ENCODE results near the gene DLEC1.

DLEC1 gene

GRCh38 chr3:38039101-38039898, at the start of gene DLEC1:
TSS of gene DLEC1 (plus strand) at chr3:38039208. CDS start at chr3:38039226, 18 bp downstream.
- DNase-seq: peak; percentile 86

- no peak for DNase-seq
Measured at GRCh38 chr3:37989821-37990480, 49.1 kb upstream of the DLEC1 start.

GRCh38 chr3:37990527-37990926, 48.5 kb upstream of the DLEC1 start, which contains the start of gene VILL:
TSS of gene VILL (plus strand) at chr3:37990786. CDS start at chr3:37993673, 2,887 bp downstream.
- DNase-seq: no peak

GRCh38 chr3:37991109-37991508, 47.9 kb upstream of the DLEC1 start:
- no peak for DNase-seq

- no peak for DNase-seq
Measured at GRCh38 chr3:37991823-37992222, 47.2 kb upstream of the DLEC1 start.

- no peak for DNase-seq
Measured at GRCh38 chr3:37992271-37993066, 46.5 kb upstream of the DLEC1 start.

- DNase-seq: no peak
Measured at GRCh38 chr3:37993067-37993455, 45.9 kb upstream of the DLEC1 start.

GRCh38 chr3:37993460-37993819, 45.6 kb upstream of the DLEC1 start:
- no peak for DNase-seq

GRCh38 chr3:37993820-37994638, 45.0 kb upstream of the DLEC1 start:
- DNase-seq: peak; percentile 82

- DNase-seq: no peak
Measured at GRCh38 chr3:37994639-37994972, 44.4 kb upstream of the DLEC1 start.

- DNase-seq: no peak
Measured at GRCh38 chr3:37995652-37996641, 43.1 kb upstream of the DLEC1 start.

- DNase-seq: peak; percentile 93
Measured at GRCh38 chr3:37996785-37997301, 42.2 kb upstream of the DLEC1 start.

- no peak for DNase-seq
Measured at GRCh38 chr3:37997342-37997741, 41.7 kb upstream of the DLEC1 start.

GRCh38 chr3:37997791-37998370, 41.1 kb upstream of the DLEC1 start:
- no peak for DNase-seq

GRCh38 chr3:37999836-38000235, 39.2 kb upstream of the DLEC1 start:
- no peak for DNase-seq

- DNase-seq: no peak
Measured at GRCh38 chr3:38000242-38000916, 38.6 kb upstream of the DLEC1 start.

GRCh38 chr3:38000965-38001455, 38.0 kb upstream of the DLEC1 start:
- no peak for DNase-seq

GRCh38 chr3:38001456-38002081, 37.4 kb upstream of the DLEC1 start:
- no peak for DNase-seq

- no peak for DNase-seq
Measured at GRCh38 chr3:38002291-38002876, 36.6 kb upstream of the DLEC1 start.
